ENCODE results near the gene ARHGEF2. TPM values are rescaled to one million over a fixed set of nuclear protein-coding genes. Genes with fewer than 3 reads are reported as not detected.
"Not testable (repeated sequence)": the region's sequence is repeated elsewhere in the genome, so short reads cannot be mapped to it uniquely, and the experiment has no call there.

ARHGEF2 gene
- total RNA-seq, 1 donor from 2014 or later = 111 TPM

DNA sequence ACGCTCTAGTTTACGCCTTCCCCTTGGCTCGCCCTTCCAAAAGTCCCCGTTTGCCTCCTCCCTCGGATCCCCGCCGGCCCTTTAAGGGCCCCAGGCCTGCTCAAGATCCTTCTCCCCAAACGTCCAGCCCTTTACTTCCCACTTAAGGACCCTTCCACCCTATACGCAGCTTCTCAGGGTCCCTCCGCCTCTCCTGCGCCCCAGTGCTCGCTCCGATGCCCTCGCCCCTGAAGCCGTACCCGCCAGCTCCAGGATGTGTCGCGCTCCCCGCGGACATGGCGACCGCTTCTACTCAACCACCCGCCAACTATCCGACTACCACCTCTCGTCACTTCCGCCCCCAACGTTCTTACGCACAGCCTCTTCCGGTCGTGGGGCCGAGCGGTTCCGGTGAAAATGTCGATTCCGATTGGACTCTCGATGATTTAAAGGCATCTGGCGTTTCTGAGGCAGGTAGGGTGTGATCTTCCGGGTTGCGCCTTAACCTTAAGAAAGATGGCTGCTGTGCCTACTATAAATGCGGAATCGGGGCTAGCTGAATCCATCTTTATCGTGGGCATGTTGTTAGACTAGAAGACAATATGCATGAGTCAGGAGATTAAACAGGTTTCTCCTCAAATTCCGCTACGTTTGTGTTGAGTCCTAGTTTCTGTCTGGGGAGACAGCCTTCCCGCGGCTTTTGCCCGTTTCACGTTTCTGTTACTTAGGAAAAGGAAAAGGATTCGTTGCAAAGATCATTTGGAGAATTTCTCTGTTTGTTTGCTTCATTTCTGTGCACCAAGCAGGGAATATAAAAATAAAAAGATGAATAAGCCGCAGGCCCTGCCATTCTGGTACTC lies 44.0 kb downstream of the ARHGEF2 start, which contains the start of gene KHDC4:
TSS of gene KHDC4 (minus strand) at position 317 of the 839 bp plus-strand sequence. CDS start at position 277, 40 bp downstream.
- no peaks in the 10 kb centered on the region for H3K27me3 Mint-ChIP-seq (ENCODE audit: low read depth)
- peaks cover 10% of the 10 kb centered on the region for H3K36me3 Mint-ChIP-seq
- H3K4me3 Mint-ChIP-seq = no peak within 1 kb of the TSS
- no peaks in the 10 kb centered on the region for H3K9me3 Mint-ChIP-seq
- H3K27ac Mint-ChIP-seq = no peak within 1 kb of the TSS
- peaks cover 28% of the 10 kb centered on the region for H3K4me1 Mint-ChIP-seq
- DNase-seq (ENCODE audit: low spot score in 2 of 2, unreplicated experiment in 2 of 2) = peak; percentile 74 to 86
- TF ChIP-seq, protein P1, sequence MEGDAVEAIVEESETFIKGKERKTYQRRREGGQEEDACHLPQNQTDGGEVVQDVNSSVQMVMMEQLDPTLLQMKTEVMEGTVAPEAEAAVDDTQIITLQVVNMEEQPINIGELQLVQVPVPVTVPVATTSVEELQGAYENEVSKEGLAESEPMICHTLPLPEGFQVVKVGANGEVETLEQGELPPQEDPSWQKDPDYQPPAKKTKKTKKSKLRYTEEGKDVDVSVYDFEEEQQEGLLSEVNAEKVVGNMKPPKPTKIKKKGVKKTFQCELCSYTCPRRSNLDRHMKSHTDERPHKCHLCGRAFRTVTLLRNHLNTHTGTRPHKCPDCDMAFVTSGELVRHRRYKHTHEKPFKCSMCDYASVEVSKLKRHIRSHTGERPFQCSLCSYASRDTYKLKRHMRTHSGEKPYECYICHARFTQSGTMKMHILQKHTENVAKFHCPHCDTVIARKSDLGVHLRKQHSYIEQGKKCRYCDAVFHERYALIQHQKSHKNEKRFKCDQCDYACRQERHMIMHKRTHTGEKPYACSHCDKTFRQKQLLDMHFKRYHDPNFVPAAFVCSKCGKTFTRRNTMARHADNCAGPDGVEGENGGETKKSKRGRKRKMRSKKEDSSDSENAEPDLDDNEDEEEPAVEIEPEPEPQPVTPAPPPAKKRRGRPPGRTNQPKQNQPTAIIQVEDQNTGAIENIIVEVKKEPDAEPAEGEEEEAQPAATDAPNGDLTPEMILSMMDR (IDR thresholded peaks at IDR 0.05; ENCODE audit: unreplicated experiment) = no peak

DNA sequence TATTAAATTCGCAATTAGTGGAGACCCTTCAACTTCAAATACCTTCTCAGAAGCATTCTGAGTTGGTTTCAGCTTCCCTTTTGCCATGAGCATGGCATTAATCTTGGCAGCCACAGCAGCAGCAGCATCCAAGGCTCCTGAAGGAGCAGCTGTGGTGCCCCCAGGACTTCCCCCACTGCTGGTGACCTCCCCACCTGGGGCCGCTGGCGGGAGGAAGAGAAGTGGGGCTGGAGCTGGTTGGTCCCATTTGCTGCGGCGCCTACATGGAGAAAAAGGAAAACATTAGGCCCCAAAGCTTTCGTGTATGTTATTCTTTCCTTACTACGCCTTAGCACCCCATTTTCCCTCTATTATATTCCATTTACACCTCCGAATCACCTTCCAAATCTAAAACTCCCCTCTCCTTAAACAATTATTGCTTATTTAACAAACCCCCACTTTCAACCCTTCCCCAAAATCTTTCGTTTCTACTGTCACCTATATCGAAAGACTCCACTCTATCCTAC lies 44.7 kb downstream of the ARHGEF2 start:
- no peak overlapping the region for H3K27ac Mint-ChIP-seq
- peaks cover 28% of the 10 kb centered on the region for H3K4me1 Mint-ChIP-seq
- H3K9me3 Mint-ChIP-seq = no peaks in the 10 kb centered on the region
- TF ChIP-seq, protein P1 (IDR thresholded peaks at IDR 0.05; ENCODE audit: unreplicated experiment) = no peak
- H3K36me3 Mint-ChIP-seq = peaks cover 15% of the 10 kb centered on the region
- H3K27me3 Mint-ChIP-seq (ENCODE audit: low read depth) = no peaks in the 10 kb centered on the region
- H3K4me3 Mint-ChIP-seq = no peak overlapping the region
- DNase-seq (ENCODE audit: low spot score in 2 of 2, unreplicated experiment in 2 of 2) = no peak

DNA sequence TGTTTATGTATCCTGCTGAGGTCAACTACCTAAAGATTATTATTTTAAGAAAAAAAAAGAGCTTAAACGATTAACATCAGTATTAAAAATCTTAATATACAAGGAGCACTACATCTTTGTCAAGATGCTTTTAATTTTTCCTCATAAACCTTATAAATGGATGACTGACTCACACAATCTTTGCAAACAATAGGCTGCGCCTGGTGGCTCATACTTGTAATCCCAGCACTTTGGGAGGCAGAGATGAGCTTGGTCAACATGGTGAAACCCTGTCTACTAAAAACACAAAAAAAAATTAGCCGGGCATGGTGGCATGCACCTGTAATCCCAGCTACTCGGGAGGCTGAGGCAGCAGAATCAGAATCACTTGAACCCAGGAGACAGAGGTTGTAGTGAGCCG lies 45.9 kb downstream of the ARHGEF2 start:
- Mint-ChIP-seq H3K9me3 (no peaks in the 10 kb centered on the region), H3K4me1 (peaks cover 24% of the 10 kb centered on the region), H3K27me3 (ENCODE audit: low read depth) (no peaks in the 10 kb centered on the region), H3K4me3 (peak overlapping the region; percentile 43), H3K36me3 (peaks cover 19% of the 10 kb centered on the region), H3K27ac (no peak overlapping the region)
- TF ChIP-seq, protein P1 (IDR thresholded peaks at IDR 0.05; ENCODE audit: unreplicated experiment) = no peak
- no peak for DNase-seq (ENCODE audit: low spot score in 2 of 2, unreplicated experiment in 2 of 2)

DNA sequence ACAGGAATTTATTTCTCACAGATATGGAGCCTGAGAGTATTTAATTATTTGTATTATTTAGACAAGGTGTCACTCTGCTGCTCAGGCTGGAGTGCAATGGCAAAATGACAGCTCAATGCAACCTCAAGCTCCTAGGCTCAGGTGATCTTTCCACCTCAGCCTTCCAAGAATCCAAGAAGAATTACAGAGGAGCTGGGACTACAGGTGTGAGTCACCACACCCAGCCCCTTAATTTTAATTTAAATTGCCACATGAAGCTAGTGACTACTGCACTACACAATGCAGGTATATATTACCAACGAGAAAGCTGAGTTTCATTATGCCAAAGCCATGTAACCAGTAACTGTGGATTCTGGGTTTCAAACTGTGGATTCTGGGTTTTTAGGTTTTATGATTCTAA lies 46.3 kb downstream of the ARHGEF2 start:
- Mint-ChIP-seq H3K9me3 (no peaks in the 10 kb centered on the region), H3K36me3 (peaks cover 20% of the 10 kb centered on the region), H3K27me3 (ENCODE audit: low read depth) (no peaks in the 10 kb centered on the region), H3K4me1 (peaks cover 24% of the 10 kb centered on the region), H3K27ac (no peak overlapping the region), H3K4me3 (peak overlapping the region; percentile 26)
- TF ChIP-seq, protein P1 (IDR thresholded peaks at IDR 0.05; ENCODE audit: unreplicated experiment) = no peak
- no peak for DNase-seq (ENCODE audit: low spot score in 2 of 2, unreplicated experiment in 2 of 2)

DNA sequence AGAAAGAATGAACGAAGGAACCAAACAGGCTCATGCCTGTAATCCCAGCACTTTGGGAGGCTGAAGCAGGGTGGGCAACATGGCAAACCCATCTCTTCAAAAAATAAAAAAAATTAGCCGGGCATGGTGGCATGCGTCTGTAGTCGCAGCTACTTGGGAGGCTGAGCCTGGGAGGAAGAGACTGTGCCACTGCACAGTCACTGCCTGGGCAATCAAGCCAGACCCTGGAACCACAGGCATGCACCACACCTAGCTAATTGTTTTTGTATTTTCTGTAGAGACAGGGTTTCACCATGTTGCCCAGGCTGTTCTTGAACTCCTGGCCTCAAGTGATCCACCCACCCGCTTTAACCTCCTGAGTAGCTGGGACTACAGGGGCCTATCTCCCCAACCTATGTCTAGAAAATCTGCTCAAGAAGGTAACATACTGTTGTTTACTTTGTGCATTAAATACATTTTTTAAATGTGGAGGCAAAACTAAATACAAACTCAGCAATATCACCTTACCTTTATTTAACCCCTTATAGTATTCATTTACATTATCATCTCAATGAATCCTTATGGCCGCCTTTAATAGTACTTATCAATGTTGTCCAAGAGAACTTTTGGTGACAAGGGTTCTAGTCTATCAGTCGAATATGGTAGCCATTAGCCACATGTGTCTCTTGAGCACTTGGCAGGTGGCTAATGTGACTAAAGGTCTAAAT lies 46.9 kb downstream of the ARHGEF2 start:
- Mint-ChIP-seq H3K9me3 (no peaks in the 10 kb centered on the region), H3K27me3 (ENCODE audit: low read depth) (no peaks in the 10 kb centered on the region), H3K4me3 (peak overlapping the region; percentile 53), H3K36me3 (peaks cover 26% of the 10 kb centered on the region), H3K4me1 (peaks cover 24% of the 10 kb centered on the region), H3K27ac (peak overlapping the region; percentile 77)
- TF ChIP-seq, protein P1 (IDR thresholded peaks at IDR 0.05; ENCODE audit: unreplicated experiment) = no peak
- DNase-seq (ENCODE audit: low spot score in 2 of 2, unreplicated experiment in 2 of 2) = no peak

DNA sequence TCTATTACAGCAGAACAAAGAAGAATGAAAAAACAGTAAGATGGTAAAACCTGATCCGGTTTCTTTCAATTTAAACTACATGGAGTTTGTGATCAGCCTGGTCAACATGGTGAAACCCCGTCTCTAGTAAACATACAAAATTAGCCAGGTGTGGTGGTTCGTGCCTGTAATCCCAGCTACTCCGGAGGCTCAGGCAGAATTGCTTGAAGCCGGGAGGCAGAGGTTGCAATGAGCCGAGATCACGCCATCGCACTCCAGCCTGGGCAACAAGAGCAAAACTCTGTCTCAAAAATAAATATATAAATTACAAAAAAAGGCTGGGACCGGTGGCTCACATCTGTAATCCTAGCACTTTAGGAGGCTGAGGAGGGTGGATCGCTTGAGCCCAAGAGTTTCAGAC lies 47.6 kb downstream of the ARHGEF2 start:
- H3K4me3 Mint-ChIP-seq = peak overlapping the region; percentile 53
- not testable (repeated sequence) for H3K9me3 Mint-ChIP-seq; DNase-seq (ENCODE audit: low spot score in 2 of 2, unreplicated experiment in 2 of 2); H3K27me3 Mint-ChIP-seq (ENCODE audit: low read depth)
- peaks cover 24% of the 10 kb centered on the region for H3K4me1 Mint-ChIP-seq
- peak overlapping the region; percentile 64 for H3K27ac Mint-ChIP-seq
- H3K36me3 Mint-ChIP-seq = peaks cover 29% of the 10 kb centered on the region
